ENCODE measurements around the gene DPH5.

GRCh38 chr1:100989306-100990077 lies 36.1 kb downstream of the DPH5 start:
- no peak for TF ChIP-seq CTCF (IDR thresholded peaks at IDR 0.05; ENCODE audit: low read depth, low read length)
- no peak for TF ChIP-seq POLR2A (IDR thresholded peaks at IDR 0.05; ENCODE audit: extremely low read depth, insufficient read length)
- TF ChIP-seq, protein P1, sequence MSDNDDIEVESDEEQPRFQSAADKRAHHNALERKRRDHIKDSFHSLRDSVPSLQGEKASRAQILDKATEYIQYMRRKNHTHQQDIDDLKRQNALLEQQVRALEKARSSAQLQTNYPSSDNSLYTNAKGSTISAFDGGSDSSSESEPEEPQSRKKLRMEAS (IDR thresholded peaks at IDR 0.05; ENCODE audit: low read depth, low read length), result no peak
- no peak for TF ChIP-seq MYC (IDR thresholded peaks at IDR 0.05; ENCODE audit: low read depth, low read length)

Data from NB4 (cell line).